Right lobe of liver (tissue), 6 donors: Measurements from ENCODE around the gene KCNH5. TPM values are rescaled to one million over a fixed set of nuclear protein-coding genes. Genes with fewer than 3 reads are reported as not detected.

ENCODE experiments used
- ATAC-seq, 4 donors: fragments of 200-7000 bp; cut with Tn5 transposase; one replicate each; pipeline ENCODE4 v1.9.1; 2020; ENCODE audit warnings: mild to moderate bottlenecking in 4 of 4, moderate library complexity in 4 of 4
- DNase-seq, 3 donors: peaks; one replicate each; pipeline ENCODE4 v3.0.0-alpha.2; 2020
- H3K27ac ChIP-seq, 3 donors: fragments of 200-600 bp; one replicate each; pipeline ENCODE4 v1.8.0; 2022
- H3K27me3 ChIP-seq, 2 donors: fragments of 200-600 bp; one replicate each; pipeline ENCODE4 v1.8.0; 2022
- H3K36me3 ChIP-seq, 4 donors: fragments of 200-600 bp; sonication (generic) in 1 of 4; one replicate each; pipeline versions ENCODE4 v1.5.1 to v1.8.0; 2017 to 2022; ENCODE audit warnings: control low read depth in 1 of 4
- H3K4me1 ChIP-seq, 4 donors: fragments of 200-600 bp; sonication (generic) in 1 of 4; one replicate each; pipeline versions ENCODE4 v1.5.1 to v1.8.0; 2017 to 2022; ENCODE audit warnings: control low read depth in 1 of 4
- H3K4me3 ChIP-seq, 3 donors: fragments of 200-600 bp; one replicate each; pipeline ENCODE4 v1.8.0; 2022
- H3K9me3 ChIP-seq, 4 donors: fragments of 200-600 bp; sonication (generic) in 1 of 4; one replicate each; pipeline versions ENCODE4 v1.5.1 to v1.8.0; 2017 to 2022; ENCODE audit warnings: control low read depth in 1 of 4
- CTCF ChIP-seq, 4 donors: fragments of 200-600 bp in 3 of 4; fragments of 450-650 bp in 1 of 4; IDR thresholded peaks; one replicate each; pipeline versions ENCODE4 v1.5.1 to v1.8.0; 2016 to 2022; ENCODE audit warnings: antibody characterized with exemption in 4 of 4, mild to moderate bottlenecking in 2 of 4
- POLR2A ChIP-seq: fragments of 450-650 bp; IDR thresholded peaks from one replicate; pipeline ENCODE4 v1.6.1; 2017; ENCODE audit warnings: antibody characterized with exemption, mild to moderate bottlenecking
- WGBS: methylation state at CpG from one replicate; pipeline ENCODE4 v1.1.6; 2018; ENCODE audit warnings: low coverage, low lambda C conversion rate; ENCODE audit not compliant: insufficient coverage; ENCODE audit errors: missing lambda C conversion rate; 5-methylcytosine and 5-hydroxymethylcytosine counted together
- intact Hi-C, 2 donors: fragments of 100-400 bp; cut with DNase I; formaldehyde crosslinking; loops; one replicate each; pipeline versions ENCODE4 v1.11.2 to v1.14.1; 2022
- total RNA-seq, 6 experiments: library from RNA; depleted of rRNA in 2 of 6; stranded (reverse); fragments of >200 nt in 2 of 6; fragmentation: NEBNext Ultra II Directional in 3 of 6; extraction: Animal tissue kit (Norgen Biotek cat#: 25700) in 3 of 6; gene quantifications; one replicate each; pipeline versions ENCODE4 v1.1.0 to v1.2.4, GENCODE V29; 2016 to 2023
- donor health status: DM: no; HTN: yes; CAD: no.
- donor health status: DM: no; HTN: no; CAD: no.
- donor health status: DM: no; HTN: no; CAD: no.
- donor health status: DM: no; HTN: yes; CAD: no.
- donor health status: DM: no; HTN: yes; CAD: no.

The KCNH5 gene
- total RNA-seq, 6 experiments from 2014 or later = not detected

DNA sequence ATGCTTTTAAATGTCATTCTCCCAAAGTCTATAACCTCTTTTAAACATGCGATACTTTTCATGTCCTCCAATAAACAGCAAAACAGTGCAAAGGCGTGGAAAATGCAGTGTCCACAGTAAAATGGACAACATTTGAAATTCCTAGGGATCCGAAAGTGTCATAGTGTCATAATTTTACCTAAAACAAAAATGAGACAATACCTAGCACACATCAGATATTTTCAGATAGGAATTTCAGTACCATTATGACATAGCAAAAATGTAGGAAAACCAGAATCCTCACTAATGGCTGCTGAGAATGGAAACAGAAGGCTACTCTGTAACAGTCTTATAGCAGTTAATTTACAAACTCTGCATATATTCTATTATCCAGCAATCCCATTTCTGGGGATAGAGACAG, 33.1 kb downstream of the KCNH5 start:
- no peak overlapping the region for H3K4me3 ChIP-seq
- intact Hi-C loops = no loop called here
- WGBS = 39% methylated on average over 3 of the region's 3 CpGs
- no peaks in the 10 kb centered on the region for H3K36me3 ChIP-seq
- ATAC-seq (no peak), DNase-seq (no peak)
- no peaks in the 10 kb centered on the region for H3K4me1 ChIP-seq
- no peaks in the 10 kb centered on the region for H3K27me3 ChIP-seq
- H3K9me3 ChIP-seq = no peaks in the 10 kb centered on the region
- no peak overlapping the region for H3K27ac ChIP-seq
- no peak for TF ChIP-seq CTCF (IDR thresholded peaks at IDR 0.05)
- no peak for TF ChIP-seq POLR2A

DNA sequence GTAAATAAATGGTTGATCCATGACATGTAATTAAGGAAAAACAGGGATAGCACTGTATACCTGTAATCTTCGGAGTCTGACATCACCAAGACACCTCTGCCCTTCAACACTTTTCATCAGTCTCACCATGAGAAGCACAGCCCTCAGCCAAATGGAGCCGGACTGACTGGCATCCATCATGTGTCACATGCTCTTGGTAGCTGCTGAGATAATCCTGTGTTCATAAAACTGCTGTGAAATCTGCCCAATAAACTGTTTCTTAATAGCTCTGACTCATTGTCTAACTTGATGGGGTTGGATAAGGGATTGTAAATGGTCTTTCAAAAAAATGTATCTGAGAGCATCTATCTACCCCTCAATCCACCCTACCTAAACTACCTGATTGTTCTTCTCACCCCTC, 33.6 kb downstream of the KCNH5 start:
- 22% methylated on average over 1 of the region's 2 CpGs for WGBS
- Histone ChIP-seq H3K4me3 (no peak overlapping the region), H3K9me3 (no peaks in the 10 kb centered on the region), H3K36me3 (no peaks in the 10 kb centered on the region), H3K4me1 (no peaks in the 10 kb centered on the region), H3K27me3 (no peaks in the 10 kb centered on the region), H3K27ac (no peak overlapping the region)
- no peak for TF ChIP-seq POLR2A
- no peak for TF ChIP-seq CTCF (IDR thresholded peaks at IDR 0.05)
- ATAC-seq (no peak), DNase-seq (no peak)
- intact Hi-C loops = no loop called here

- Histone ChIP-seq H3K27me3 (no peaks in the 10 kb centered on the region), H3K9me3 (no peaks in the 10 kb centered on the region), H3K4me1 (no peaks in the 10 kb centered on the region), H3K27ac (no peak overlapping the region), H3K4me3 (no peak overlapping the region), H3K36me3 (no peaks in the 10 kb centered on the region)
- intact Hi-C loops = no loop called here
- no peak for DNase-seq
- WGBS = 68% methylated on average over 2 of the region's 2 CpGs
- no peak for TF ChIP-seq POLR2A
- no peak for TF ChIP-seq CTCF (IDR thresholded peaks at IDR 0.05)
- no peak for ATAC-seq
Observed at GRCh38 chr14:63009495-63009894, 35.8 kb downstream of the KCNH5 start.

DNA sequence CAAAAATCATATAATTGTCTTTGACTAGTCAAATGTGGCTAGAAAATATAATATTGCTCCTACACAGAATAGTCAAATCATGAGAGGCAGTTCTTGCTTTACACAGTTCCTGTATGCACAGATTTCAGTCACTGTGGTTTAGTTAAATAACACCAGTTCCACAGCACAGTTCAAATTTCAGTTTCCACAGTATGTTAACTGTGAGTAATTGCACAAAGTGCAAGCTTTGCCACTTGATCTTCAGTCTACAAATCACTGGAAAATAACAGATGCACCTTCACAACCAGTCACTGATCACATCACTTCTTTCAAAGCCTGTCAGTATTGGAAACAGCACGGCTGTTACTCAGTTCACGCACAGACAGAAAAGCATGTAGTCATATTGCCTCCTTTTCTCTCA, 38.7 kb downstream of the KCNH5 start:
- H3K36me3 ChIP-seq = no peaks in the 10 kb centered on the region
- 84% methylated on average over 2 of the region's 2 CpGs for WGBS
- intact Hi-C loops = no loop called here
- H3K4me3 ChIP-seq = no peak overlapping the region
- DNase-seq (no peak), ATAC-seq (no peak)
- no peak overlapping the region for H3K27ac ChIP-seq
- H3K9me3 ChIP-seq = no peaks in the 10 kb centered on the region
- TF ChIP-seq POLR2A = no peak
- TF ChIP-seq CTCF (IDR thresholded peaks at IDR 0.05) = no peak
- no peaks in the 10 kb centered on the region for H3K4me1 ChIP-seq
- no peaks in the 10 kb centered on the region for H3K27me3 ChIP-seq

GRCh38 chr14:62994096-62994495, 51.2 kb downstream of the KCNH5 start:
- Histone ChIP-seq H3K27ac (no peak overlapping the region), H3K9me3 (no peaks in the 10 kb centered on the region), H3K27me3 (no peaks in the 10 kb centered on the region), H3K4me1 (no peaks in the 10 kb centered on the region), H3K36me3 (no peaks in the 10 kb centered on the region), H3K4me3 (no peak overlapping the region)
- ATAC-seq = no peak
- no peak for DNase-seq
- TF ChIP-seq POLR2A (no peak), CTCF (IDR thresholded peaks at IDR 0.05) (no peak)
- intact Hi-C loops = no loop called here
